IMR-90 (cell line): ENCODE results near the gene TCEA2. TPM values are rescaled to one million over a fixed set of nuclear protein-coding genes. Genes with fewer than 3 reads are reported as not detected.

Source experiments
- ATAC-seq: fragments of 200-7000 bp; cut with Tn5 transposase; 2 replicates; pipeline ENCODE4 v1.9.1; 2020; ENCODE audit warnings: low read depth, mild to moderate bottlenecking, moderate library complexity
- BruUV-seq: library from RNA; stranded (reverse); fragments of 400-500 nt; replicated peaks from 2 replicates; lab custom pipeline; 2021; lab: Mats Ljungman, UMichigan
- CTCF ChIA-PET: fragments of 300-600 bp; formaldehyde crosslinking; extraction: SDS; loops from one replicate; lab custom pipeline; 2021; ENCODE audit warnings: antibody characterized with exemption; lab: Yijun Ruan, JAX
- POLR2A ChIA-PET: fragments of 300-600 bp; sonication (Branson Sonifier 250); formaldehyde crosslinking; loops from one replicate; lab custom pipeline; 2022; ENCODE audit warnings: antibody characterized with exemption; ENCODE audit not compliant: unreplicated experiment; lab: Charles Lee
- DNase-seq: peaks from one replicate; pipeline ENCODE4 v3.0.0; 2013
- H2AFZ ChIP-seq: replicated peaks from 2 replicates; pipeline ENCODE3; 2013; ENCODE audit warnings: low read length, mild to moderate bottlenecking; ENCODE audit not compliant: poor library complexity
- H2AK5ac ChIP-seq: 2 replicates; pipeline ENCODE4 v1.6.1; 2013; ENCODE audit warnings: low read depth, low read length, inconsistent platforms
- H2AK9ac ChIP-seq: replicated peaks from 2 replicates; pipeline ENCODE3; 2013; ENCODE audit warnings: mild to moderate bottlenecking, low read depth, low read length, moderate library complexity; ENCODE audit not compliant: poor library complexity
- H2BK120ac ChIP-seq: 2 replicates; pipeline ENCODE4 v1.6.1; 2013; ENCODE audit warnings: low read depth, low read length, inconsistent platforms
- H2BK15ac ChIP-seq: 3 replicates; pipeline ENCODE4 v1.6.1; 2013; ENCODE audit warnings: low read depth, low read length, inconsistent platforms
- H2BK20ac ChIP-seq: 2 replicates; pipeline ENCODE4 v1.6.1; 2013; ENCODE audit warnings: low read depth, mild to moderate bottlenecking, inconsistent platforms, low read length, moderate library complexity
- H2BK5ac ChIP-seq: 2 replicates; pipeline ENCODE4 v1.6.1; 2013; ENCODE audit warnings: mild to moderate bottlenecking, low read depth, low read length, inconsistent platforms; ENCODE audit not compliant: poor library complexity, severe bottlenecking
- H3K14ac ChIP-seq: replicated peaks from 2 replicates; pipeline ENCODE4 v1.6.1; 2013; ENCODE audit warnings: low read depth, low read length, inconsistent platforms
- H3K18ac ChIP-seq: 2 replicates; pipeline ENCODE4 v1.6.1; 2013; ENCODE audit warnings: low read depth, low read length, control low read depth
- H3K23ac ChIP-seq: 2 replicates; pipeline ENCODE4 v1.6.1; 2013; ENCODE audit warnings: low read depth, low read length, inconsistent platforms
- H3K27ac ChIP-seq: 2 replicates; pipeline ENCODE4 v1.5.1; 2013; ENCODE audit warnings: mild to moderate bottlenecking, control low read depth, low read length; ENCODE audit not compliant: insufficient read depth
- H3K27me3 ChIP-seq: 2 replicates; pipeline ENCODE4 v1.6.1; 2013; ENCODE audit warnings: low read length; ENCODE audit not compliant: control insufficient read depth, insufficient read depth
- H3K36me3 ChIP-seq: 2 replicates; pipeline ENCODE4 v1.6.1; 2013; ENCODE audit warnings: low read length, mixed read lengths; ENCODE audit not compliant: control insufficient read depth, insufficient read depth
- H3K4ac ChIP-seq: 2 replicates; pipeline ENCODE4 v1.6.1; 2013; ENCODE audit warnings: low read depth, low read length, inconsistent platforms
- H3K4me1 ChIP-seq: 2 replicates; pipeline ENCODE4 v1.6.1; 2013; ENCODE audit warnings: low read length, mixed read lengths; ENCODE audit not compliant: control insufficient read depth, insufficient read depth
- H3K4me2 ChIP-seq: 2 replicates; pipeline ENCODE4 v1.6.1; 2013; ENCODE audit warnings: low read depth, mild to moderate bottlenecking, control low read depth, low read length, moderate library complexity
- H3K4me3 ChIP-seq: 2 replicates; pipeline ENCODE4 v1.5.1; 2013; ENCODE audit warnings: low read depth, mild to moderate bottlenecking, control low read depth, low read length, moderate library complexity; ENCODE audit not compliant: insufficient read depth
- H3K56ac ChIP-seq: 2 replicates; pipeline ENCODE4 v1.6.1; 2013; ENCODE audit warnings: low read length, inconsistent platforms; ENCODE audit not compliant: insufficient read depth; ENCODE audit errors: extremely low read depth
- H3K79me1 ChIP-seq, 2 experiments: 2 replicates each; pipeline ENCODE4 v1.6.1; 2013; ENCODE audit warnings: low read length in 2 of 2, inconsistent platforms in 1 of 2, low read depth in 1 of 2
- H3K9ac ChIP-seq: 2 replicates; pipeline ENCODE4 v1.6.1; 2013; ENCODE audit warnings: low read depth, low read length, control low read depth
- H3K9me1 ChIP-seq: 2 replicates; pipeline ENCODE4 v1.6.1; 2013; ENCODE audit warnings: low read length, inconsistent platforms; ENCODE audit not compliant: insufficient read depth
- H3K9me3 ChIP-seq: 2 replicates; pipeline ENCODE4 v1.6.1; 2013; ENCODE audit warnings: low read length; ENCODE audit not compliant: control insufficient read depth, insufficient read depth
- H4K20me1 ChIP-seq: 2 replicates; pipeline ENCODE4 v1.6.1; 2013; ENCODE audit warnings: low read length, inconsistent platforms; ENCODE audit not compliant: insufficient read depth
- H4K5ac ChIP-seq: 2 replicates; pipeline ENCODE4 v1.6.1; 2013; ENCODE audit warnings: mild to moderate bottlenecking, low read depth, low read length, control low read depth
- H4K8ac ChIP-seq, 2 experiments: 2 replicates each; pipeline ENCODE4 v1.6.1; 2013; ENCODE audit warnings: low read depth in 2 of 2, low read length in 2 of 2, control low read depth in 1 of 2, inconsistent platforms in 1 of 2
- H4K91ac ChIP-seq: 2 replicates; pipeline ENCODE4 v1.6.1; 2013; ENCODE audit warnings: low read depth, low read length, inconsistent platforms; ENCODE audit not compliant: insufficient read depth
- CEBPB ChIP-seq: IDR thresholded peaks from 2 replicates; pipeline ENCODE4 v1.6.1; 2012; ENCODE audit warnings: low read depth, low read length, improper control_type of control experiment
- MAFK ChIP-seq: IDR thresholded peaks from 2 replicates; pipeline ENCODE4 v1.6.1; 2012; ENCODE audit warnings: low read depth, low read length, improper control_type of control experiment
- POLR2A ChIP-seq: IDR thresholded peaks from 2 replicates; pipeline ENCODE4 v1.6.1; 2012; ENCODE audit warnings: mild to moderate bottlenecking, low read depth, low read length
- RCOR1 ChIP-seq: IDR thresholded peaks from 2 replicates; pipeline ENCODE4 v1.6.1; 2012; ENCODE audit warnings: mild to moderate bottlenecking, low read length, improper control_type of control experiment; ENCODE audit not compliant: insufficient replicate concordance
- WGBS, 2 experiments: methylation state at CpG; one replicate each; pipeline versions ENCODE4 v1.1.5 to v1.1.7; 2013; ENCODE audit warnings: missing lambda C conversion rate in 2 of 2; ENCODE audit not compliant: insufficient read length in 1 of 2; ENCODE audit errors: extremely low coverage in 2 of 2; 5-methylcytosine and 5-hydroxymethylcytosine counted together
- dilution Hi-C: fragments of 300-500 bp; cut with HindIII; formaldehyde crosslinking; loops from one replicate; pipeline ENCODE4 v1.14.3; 2018; ENCODE audit warnings: low sequenced_read_pairs; ENCODE audit not compliant: unreplicated experiment
- in situ Hi-C: fragments of 300-500 bp; cut with MboI; formaldehyde crosslinking; loops from 3 replicates; pipeline ENCODE4 v1.14.3; 2019; ENCODE audit warnings: low sequenced_read_pairs, inconsistent platforms, mixed read lengths
- intact Hi-C: fragments of 100-400 bp; cut with micrococcal nuclease; formaldehyde crosslinking; loops from 2 replicates; pipeline ENCODE4 v1.10.0; 2022
- polyA plus RNA-seq, 3 experiments: library from polyadenylated mRNA; depleted of rRNA; stranded (reverse); fragments of >200 nt; gene quantifications; 2 replicates each; pipeline ENCODE4 v1.2.3, GENCODE V29; 2012; ENCODE audit warnings: low replicate concordance in 1 of 3
- total RNA-seq: library from RNA; depleted of rRNA; stranded (reverse); fragments of >200 nt; gene quantifications from 2 replicates; pipeline ENCODE4 v1.2.3, GENCODE V29; 2012
- TF ChIP-seq, protein P1 (sequence below): conservative IDR thresholded peaks from 2 replicates; pipeline ENCODE4 v1.5.1; 2012; ENCODE audit warnings: mild to moderate bottlenecking, low read depth, low read length, improper control_type of control experiment

The TCEA2 gene
- total and polyA plus RNA-seq, 2 of the 4 experiments (the other 2 are of a cell fraction), result 9.3 to 30.0 TPM

DNA sequence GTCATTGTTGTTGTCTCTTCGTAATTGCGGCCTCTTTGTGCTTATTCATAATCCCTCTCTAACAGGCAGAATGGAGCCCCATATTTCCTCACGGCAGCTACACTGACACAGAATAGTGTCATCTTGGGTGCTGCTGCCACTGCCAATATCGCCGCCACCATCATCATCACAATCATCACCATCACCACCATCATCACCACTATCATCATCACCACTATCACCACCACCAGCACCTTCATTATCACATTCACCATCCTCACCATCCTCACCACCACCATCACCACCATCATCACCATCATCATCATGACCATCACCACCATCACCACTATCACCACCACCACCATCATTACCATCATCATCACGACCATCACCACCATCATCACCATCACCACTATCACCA, 33.5 kb downstream of the TCEA2 start:
- dilution Hi-C loops, result no loop called here
- WGBS, 2 experiments, result 83% methylated on average over 3 of the region's 6 CpGs; no CpG with 5 or more reads in 1 of the 2 experiments

More for the DNA sequence above, 33.5 kb downstream of the TCEA2 start:
- intact Hi-C loops, result no loop called here
- in situ Hi-C loops, result no loop called here
- no peak overlapping the region for H4K5ac ChIP-seq
- no peak overlapping the region for H2BK20ac ChIP-seq
- H3K18ac ChIP-seq, result no peak overlapping the region
- no peak overlapping the region for H4K91ac ChIP-seq
- no peak overlapping the region for H3K4ac ChIP-seq
- no peaks in the 10 kb centered on the region for H3K9me1 ChIP-seq
- no peak overlapping the region for H2BK5ac ChIP-seq
- no peaks in the 10 kb centered on the region for H3K36me3 ChIP-seq
- H3K4me1 ChIP-seq, result no peaks in the 10 kb centered on the region
- no peaks in the 10 kb centered on the region for H3K9me3 ChIP-seq
- no peak overlapping the region for H2BK120ac ChIP-seq
- no peak overlapping the region for H3K9ac ChIP-seq
- no peak overlapping the region for H3K27ac ChIP-seq
- no peak overlapping the region for H3K23ac ChIP-seq
- ChIA-PET CTCF (no interaction called here), POLR2A (no interaction called here)
- H3K27me3 ChIP-seq, result peaks cover 22% of the 10 kb centered on the region
- H3K14ac ChIP-seq, result no peak overlapping the region
- no peak overlapping the region for H3K4me3 ChIP-seq
- H2AK5ac ChIP-seq, result no peak overlapping the region
- no peak overlapping the region for H4K8ac ChIP-seq
- H2AFZ ChIP-seq, result no peak overlapping the region
- no peaks in the 10 kb centered on the region for H4K20me1 ChIP-seq
- no peak overlapping the region for H2BK15ac ChIP-seq
- no peaks in the 10 kb centered on the region for H3K79me1 ChIP-seq
- no peak for DNase-seq
- TF ChIP-seq RCOR1, result no peak
- no peak for TF ChIP-seq POLR2A
- no peak for TF ChIP-seq CEBPB
- TF ChIP-seq, protein P1, sequence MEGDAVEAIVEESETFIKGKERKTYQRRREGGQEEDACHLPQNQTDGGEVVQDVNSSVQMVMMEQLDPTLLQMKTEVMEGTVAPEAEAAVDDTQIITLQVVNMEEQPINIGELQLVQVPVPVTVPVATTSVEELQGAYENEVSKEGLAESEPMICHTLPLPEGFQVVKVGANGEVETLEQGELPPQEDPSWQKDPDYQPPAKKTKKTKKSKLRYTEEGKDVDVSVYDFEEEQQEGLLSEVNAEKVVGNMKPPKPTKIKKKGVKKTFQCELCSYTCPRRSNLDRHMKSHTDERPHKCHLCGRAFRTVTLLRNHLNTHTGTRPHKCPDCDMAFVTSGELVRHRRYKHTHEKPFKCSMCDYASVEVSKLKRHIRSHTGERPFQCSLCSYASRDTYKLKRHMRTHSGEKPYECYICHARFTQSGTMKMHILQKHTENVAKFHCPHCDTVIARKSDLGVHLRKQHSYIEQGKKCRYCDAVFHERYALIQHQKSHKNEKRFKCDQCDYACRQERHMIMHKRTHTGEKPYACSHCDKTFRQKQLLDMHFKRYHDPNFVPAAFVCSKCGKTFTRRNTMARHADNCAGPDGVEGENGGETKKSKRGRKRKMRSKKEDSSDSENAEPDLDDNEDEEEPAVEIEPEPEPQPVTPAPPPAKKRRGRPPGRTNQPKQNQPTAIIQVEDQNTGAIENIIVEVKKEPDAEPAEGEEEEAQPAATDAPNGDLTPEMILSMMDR, result no peak
- no peak for TF ChIP-seq MAFK
- no peak for ATAC-seq
- no peak overlapping the region for H3K56ac ChIP-seq
- no peak overlapping the region for H2AK9ac ChIP-seq
- no peak overlapping the region for H3K4me2 ChIP-seq
- BruUV-seq, result no TSS peak
